HFF-Myc (cell line): ENCODE data around the gene TTF2.

Experiments used
- DNase-seq: peaks from one replicate; pipeline ENCODE4 v3.0.0-alpha.2; 2011; ENCODE audit warnings: low read depth; ENCODE audit errors: extremely low read depth
- H3K4me3 ChIP-seq: replicated peaks from 2 replicates; pipeline ENCODE4 v1.5.1; 2011; ENCODE audit warnings: low read depth, mild to moderate bottlenecking, control low read depth, low read length
- TF ChIP-seq, protein P1 (sequence below): IDR thresholded peaks from 2 replicates; pipeline ENCODE4 v1.5.1; 2012; ENCODE audit warnings: mild to moderate bottlenecking, low read depth, low read length, control low read depth; ENCODE audit errors: missing control alignments

Gene TTF2

DNA sequence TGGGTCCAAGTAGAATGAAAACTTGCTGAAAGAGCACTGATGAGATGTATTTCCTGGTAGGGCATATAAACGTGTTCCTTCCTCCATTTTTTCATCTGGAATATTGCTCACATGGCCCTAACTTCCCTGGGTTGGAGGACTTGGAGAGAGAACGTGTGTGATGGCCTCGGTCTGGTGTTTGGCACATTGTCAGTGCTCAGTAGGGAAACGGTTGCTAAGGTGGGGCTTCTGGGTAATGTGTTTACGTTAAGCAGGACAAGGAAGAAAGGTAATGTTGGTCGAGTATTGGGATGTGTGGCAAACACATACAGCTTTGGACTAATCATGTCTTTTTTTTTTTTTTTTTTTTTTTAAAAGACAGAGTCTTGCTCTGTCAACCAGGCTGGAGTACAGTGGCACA is 6.2 kb downstream of the TTF2 start:
- no peak overlapping the region for H3K4me3 ChIP-seq
- TF ChIP-seq, protein P1, sequence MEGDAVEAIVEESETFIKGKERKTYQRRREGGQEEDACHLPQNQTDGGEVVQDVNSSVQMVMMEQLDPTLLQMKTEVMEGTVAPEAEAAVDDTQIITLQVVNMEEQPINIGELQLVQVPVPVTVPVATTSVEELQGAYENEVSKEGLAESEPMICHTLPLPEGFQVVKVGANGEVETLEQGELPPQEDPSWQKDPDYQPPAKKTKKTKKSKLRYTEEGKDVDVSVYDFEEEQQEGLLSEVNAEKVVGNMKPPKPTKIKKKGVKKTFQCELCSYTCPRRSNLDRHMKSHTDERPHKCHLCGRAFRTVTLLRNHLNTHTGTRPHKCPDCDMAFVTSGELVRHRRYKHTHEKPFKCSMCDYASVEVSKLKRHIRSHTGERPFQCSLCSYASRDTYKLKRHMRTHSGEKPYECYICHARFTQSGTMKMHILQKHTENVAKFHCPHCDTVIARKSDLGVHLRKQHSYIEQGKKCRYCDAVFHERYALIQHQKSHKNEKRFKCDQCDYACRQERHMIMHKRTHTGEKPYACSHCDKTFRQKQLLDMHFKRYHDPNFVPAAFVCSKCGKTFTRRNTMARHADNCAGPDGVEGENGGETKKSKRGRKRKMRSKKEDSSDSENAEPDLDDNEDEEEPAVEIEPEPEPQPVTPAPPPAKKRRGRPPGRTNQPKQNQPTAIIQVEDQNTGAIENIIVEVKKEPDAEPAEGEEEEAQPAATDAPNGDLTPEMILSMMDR: no peak

DNA sequence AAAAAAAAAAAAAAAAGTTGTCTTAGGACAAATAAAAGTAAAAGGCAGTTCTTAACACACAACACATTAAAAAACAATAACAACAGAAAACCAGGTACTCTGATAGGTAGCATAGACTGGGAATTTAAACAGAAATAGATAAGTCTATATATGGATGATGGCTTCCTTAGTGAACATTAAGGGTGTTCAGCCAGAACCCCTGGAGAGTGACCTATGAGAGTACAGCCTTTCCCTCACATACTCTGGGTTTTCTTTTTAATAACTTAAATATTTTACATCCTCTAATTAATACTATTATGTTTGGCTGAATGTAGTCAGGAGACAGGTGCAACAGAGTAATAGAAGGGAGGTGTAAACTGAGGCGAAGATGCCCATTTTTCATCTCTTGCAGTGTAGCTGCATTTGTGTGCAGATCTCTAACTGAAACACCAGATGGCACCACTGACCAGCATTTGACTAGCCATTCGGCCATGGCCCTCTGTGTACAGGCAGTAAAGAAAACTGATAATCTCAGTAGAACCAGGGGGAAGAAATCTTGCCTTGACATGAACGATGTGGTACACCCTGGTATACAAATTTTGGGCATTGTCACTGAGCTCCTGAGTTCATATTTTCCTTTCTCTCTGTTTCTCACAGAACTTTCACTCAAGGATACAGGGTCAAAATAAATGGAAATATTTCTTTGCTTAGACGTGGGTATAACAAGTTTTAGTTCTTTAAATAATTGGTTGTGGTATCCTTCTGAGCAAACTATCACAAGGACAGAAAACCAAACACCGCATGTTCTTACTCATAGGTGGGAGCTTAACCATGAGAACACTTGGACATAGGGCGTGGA is 7.6 kb downstream of the TTF2 start:
- TF ChIP-seq, protein P1: peak; percentile 74
- DNase-seq: peak; percentile 40
- H3K4me3 ChIP-seq: no peak overlapping the region

More for the DNA sequence above, 6.2 kb downstream of the TTF2 start:
- no peak for DNase-seq

DNA sequence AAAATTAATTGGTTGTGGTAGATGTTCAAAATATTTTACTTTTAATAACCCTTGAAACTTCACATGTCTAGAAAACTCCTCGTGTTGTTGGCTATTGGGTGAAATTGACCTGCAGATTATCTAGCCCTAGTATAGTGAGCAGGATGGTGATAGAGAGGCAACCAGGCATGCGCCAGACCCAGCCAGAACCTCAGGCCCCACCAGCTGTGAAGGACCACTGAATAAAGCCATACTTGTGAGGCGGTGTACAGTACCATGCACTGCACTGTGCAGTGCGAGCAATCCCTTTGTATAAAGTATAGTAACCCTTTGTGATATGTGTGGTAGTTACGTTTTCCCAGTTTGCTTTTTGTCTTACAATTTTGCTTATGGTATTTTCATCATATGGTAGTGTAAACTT is 8.5 kb downstream of the TTF2 start:
- no peak overlapping the region for H3K4me3 ChIP-seq
- no peak for DNase-seq
- TF ChIP-seq, protein P1: no peak

DNA sequence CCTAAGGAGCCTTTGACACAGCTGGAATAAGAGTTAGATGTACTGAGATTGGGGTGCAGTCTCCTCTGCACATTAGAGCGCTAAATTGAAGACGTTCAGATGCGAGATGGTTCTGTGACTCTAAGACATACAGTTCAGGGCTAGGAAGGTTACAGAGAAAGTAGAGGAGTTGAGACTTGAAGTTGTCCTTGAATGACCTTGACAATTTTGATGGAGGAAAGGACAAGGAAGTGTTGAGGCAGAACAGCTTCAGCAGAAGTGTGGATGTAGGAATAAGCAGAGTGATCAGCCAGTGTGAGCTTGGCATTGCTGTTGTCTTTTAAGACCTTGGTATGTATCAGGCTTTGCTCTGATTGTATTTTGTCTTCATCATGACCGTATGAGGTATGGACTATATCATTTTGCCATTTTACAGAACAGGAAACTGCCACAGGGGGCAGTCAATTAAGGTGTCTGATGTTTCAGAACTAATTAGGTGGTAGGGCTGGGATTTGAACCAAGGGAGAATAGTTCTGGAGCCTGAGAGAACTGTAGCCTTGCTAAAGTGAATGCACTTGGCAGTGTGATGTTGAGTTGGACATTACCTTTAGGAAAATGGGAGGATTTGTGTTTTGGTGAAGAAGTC is 9.2 kb downstream of the TTF2 start:
- no peak for DNase-seq
- H3K4me3 ChIP-seq: no peak overlapping the region
- TF ChIP-seq, protein P1: no peak

DNA sequence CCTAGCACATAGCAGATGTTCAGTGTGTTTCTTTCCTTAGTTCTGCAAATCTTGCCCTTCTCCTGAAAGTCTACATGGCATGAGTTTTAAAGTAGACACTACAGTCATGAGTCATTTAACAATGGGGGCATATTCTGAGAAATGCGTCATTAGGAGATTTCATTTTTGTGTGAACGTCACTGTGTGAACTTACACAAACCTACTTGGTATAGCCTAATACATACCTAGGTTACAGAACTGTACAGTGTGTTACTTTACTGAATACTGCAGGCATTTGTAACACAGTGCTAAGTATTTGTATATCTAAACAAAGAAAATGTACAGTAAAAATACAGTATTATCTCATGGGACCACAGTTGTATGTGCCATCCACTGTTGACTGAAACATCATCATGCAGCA is 10.0 kb downstream of the TTF2 start:
- no peak for DNase-seq
- TF ChIP-seq, protein P1: no peak
- no peak overlapping the region for H3K4me3 ChIP-seq

DNA sequence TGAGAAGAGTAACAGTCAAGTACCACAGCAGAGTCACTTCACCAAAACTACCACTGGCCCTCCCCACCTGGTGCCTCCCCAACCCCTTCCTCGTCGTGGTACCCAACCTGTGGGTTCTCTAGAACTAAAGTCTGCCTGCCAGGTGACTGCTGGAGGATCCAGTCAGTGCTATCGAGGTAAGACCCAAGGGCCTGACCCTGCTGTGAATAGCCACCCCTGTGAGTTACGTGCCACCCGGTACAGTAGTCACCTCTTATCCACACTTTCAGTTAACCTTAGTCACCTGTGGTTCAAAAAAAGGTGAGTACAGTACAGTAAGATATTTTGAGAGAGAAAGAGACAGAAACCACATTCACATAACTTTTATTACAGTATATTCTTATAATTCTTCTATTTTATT is 16.5 kb downstream of the TTF2 start:
- DNase-seq: no peak
- TF ChIP-seq, protein P1: no peak
- no peak overlapping the region for H3K4me3 ChIP-seq
